ENCODE measurements around the gene FBLN7. TPM values are rescaled to one million over a fixed set of nuclear protein-coding genes. Genes with fewer than 3 reads are reported as not detected.
A peak's percentile ranks its signal among the peaks of the same experiment; 100 is the strongest.

FBLN7 gene
- total and polyA plus RNA-seq, 2 experiments from 2014 or later = 1.6 to 1.7 TPM

GRCh38 chr2:112150447-112150846 is 12.3 kb downstream of the FBLN7 start:
- H3K36me3 ChIP-seq (replicated peaks; ENCODE audit: insufficient read depth, low read depth) = no peaks in the 10 kb centered on the region
- H3K27ac ChIP-seq = peak overlapping the region; percentile 42
- H2AFZ ChIP-seq = no peak overlapping the region
- WGBS (ENCODE audit: low lambda C conversion rate, missing lambda C conversion rate) = 69% methylated on average over 5 of the region's 5 CpGs
- no peaks in the 10 kb centered on the region for H3K27me3 ChIP-seq
- H4K20me1 ChIP-seq (ENCODE audit: insufficient read depth, poor library complexity, severe bottlenecking) = no peaks in the 10 kb centered on the region
- H3K9me2 ChIP-seq (replicated peaks; ENCODE audit: insufficient read depth) = no peaks in the 10 kb centered on the region
- DNase-seq (ENCODE audit: low spot score) = peak; percentile 55
- no peaks in the 10 kb centered on the region for H3K9me3 ChIP-seq (ENCODE audit: low read depth)
- no peak overlapping the region for H3K4me3 ChIP-seq
- TF ChIP-seq EZH2phosphoT487 (IDR thresholded peaks at IDR 0.05; ENCODE audit: low read depth, severe bottlenecking, unreplicated experiment) (no peak), EZH2 (IDR thresholded peaks at IDR 0.05; ENCODE audit: borderline replicate concordance) (no peak)
- TF ChIP-seq, protein P1, sequence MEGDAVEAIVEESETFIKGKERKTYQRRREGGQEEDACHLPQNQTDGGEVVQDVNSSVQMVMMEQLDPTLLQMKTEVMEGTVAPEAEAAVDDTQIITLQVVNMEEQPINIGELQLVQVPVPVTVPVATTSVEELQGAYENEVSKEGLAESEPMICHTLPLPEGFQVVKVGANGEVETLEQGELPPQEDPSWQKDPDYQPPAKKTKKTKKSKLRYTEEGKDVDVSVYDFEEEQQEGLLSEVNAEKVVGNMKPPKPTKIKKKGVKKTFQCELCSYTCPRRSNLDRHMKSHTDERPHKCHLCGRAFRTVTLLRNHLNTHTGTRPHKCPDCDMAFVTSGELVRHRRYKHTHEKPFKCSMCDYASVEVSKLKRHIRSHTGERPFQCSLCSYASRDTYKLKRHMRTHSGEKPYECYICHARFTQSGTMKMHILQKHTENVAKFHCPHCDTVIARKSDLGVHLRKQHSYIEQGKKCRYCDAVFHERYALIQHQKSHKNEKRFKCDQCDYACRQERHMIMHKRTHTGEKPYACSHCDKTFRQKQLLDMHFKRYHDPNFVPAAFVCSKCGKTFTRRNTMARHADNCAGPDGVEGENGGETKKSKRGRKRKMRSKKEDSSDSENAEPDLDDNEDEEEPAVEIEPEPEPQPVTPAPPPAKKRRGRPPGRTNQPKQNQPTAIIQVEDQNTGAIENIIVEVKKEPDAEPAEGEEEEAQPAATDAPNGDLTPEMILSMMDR (IDR thresholded peaks at IDR 0.05; ENCODE audit: poor library complexity) = no peak
- no peaks in the 10 kb centered on the region for H3K79me2 ChIP-seq
- H3K4me1 ChIP-seq (ENCODE audit: insufficient read depth) = no peaks in the 10 kb centered on the region
- H3K4me2 ChIP-seq = no peak overlapping the region

DNA sequence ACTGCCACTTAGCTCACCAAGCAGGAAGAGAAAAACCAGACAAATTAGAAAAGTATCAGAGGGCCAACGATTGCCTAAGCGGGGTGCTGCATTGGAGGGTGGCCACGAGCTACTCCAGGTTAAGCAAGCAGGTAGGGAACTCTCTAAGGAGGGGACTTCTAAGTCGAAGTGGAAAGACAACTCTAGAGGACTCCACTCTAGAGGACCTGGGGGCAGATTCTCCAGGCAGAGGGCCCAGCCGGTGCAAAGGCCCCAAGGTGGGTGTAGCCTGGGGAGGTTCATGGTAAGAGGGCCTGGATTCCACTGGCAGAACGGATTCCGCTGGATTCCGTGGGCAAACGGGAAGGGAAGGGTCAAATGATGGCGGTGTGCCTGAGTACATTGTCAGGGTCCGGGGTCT is 12.7 kb downstream of the FBLN7 start:
- H3K79me2 ChIP-seq = no peaks in the 10 kb centered on the region
- H3K9me2 ChIP-seq (replicated peaks; ENCODE audit: insufficient read depth) = no peaks in the 10 kb centered on the region
- no peaks in the 10 kb centered on the region for H3K36me3 ChIP-seq (replicated peaks; ENCODE audit: insufficient read depth, low read depth)
- no peaks in the 10 kb centered on the region for H3K27me3 ChIP-seq
- no peaks in the 10 kb centered on the region for H3K4me1 ChIP-seq (ENCODE audit: insufficient read depth)
- H3K4me2 ChIP-seq = no peak overlapping the region
- no peaks in the 10 kb centered on the region for H4K20me1 ChIP-seq (ENCODE audit: insufficient read depth, poor library complexity, severe bottlenecking)
- no peak for TF ChIP-seq EZH2phosphoT487 (IDR thresholded peaks at IDR 0.05; ENCODE audit: low read depth, severe bottlenecking, unreplicated experiment)
- TF ChIP-seq EZH2 (IDR thresholded peaks at IDR 0.05; ENCODE audit: borderline replicate concordance) = no peak
- TF ChIP-seq, protein P1 (IDR thresholded peaks at IDR 0.05; ENCODE audit: poor library complexity) = no peak
- H3K4me3 ChIP-seq = no peak overlapping the region
- H3K9me3 ChIP-seq (ENCODE audit: low read depth) = no peaks in the 10 kb centered on the region
- peak overlapping the region; percentile 27 for H3K27ac ChIP-seq
- H2AFZ ChIP-seq = no peak overlapping the region
- 88% methylated on average over 11 of the region's 11 CpGs for WGBS (ENCODE audit: low lambda C conversion rate, missing lambda C conversion rate)
- DNase-seq (ENCODE audit: low spot score) = no peak

DNA sequence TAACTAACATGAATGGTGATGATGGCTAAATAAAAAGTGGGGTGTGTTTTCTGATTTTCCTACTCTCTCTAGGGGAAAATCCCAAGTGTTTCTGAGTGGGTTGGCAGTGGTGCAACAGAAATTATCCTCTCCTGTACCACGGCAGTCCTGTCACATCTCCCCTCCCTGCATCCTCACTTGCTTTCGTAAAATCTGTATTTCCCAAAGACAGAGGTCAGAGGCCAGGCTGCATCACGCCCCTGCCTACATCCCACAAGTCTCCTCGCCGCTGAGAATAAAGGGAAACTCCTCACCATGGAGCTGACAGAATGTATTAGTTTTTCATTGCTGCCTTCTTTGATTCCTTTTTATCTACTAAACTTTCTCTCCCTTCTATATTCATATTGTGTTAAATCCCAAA is 13.1 kb downstream of the FBLN7 start:
- DNase-seq (ENCODE audit: low spot score) = no peak
- Histone ChIP-seq H3K27ac (peak overlapping the region; percentile 27), H2AFZ (no peak overlapping the region)

More for the DNA sequence above, 13.1 kb downstream of the FBLN7 start:
- Histone ChIP-seq H3K79me2 (no peaks in the 10 kb centered on the region), H3K9me3 (ENCODE audit: low read depth) (no peaks in the 10 kb centered on the region), H3K4me3 (no peak overlapping the region), H3K4me1 (ENCODE audit: insufficient read depth) (no peaks in the 10 kb centered on the region), H3K4me2 (no peak overlapping the region), H3K27me3 (no peaks in the 10 kb centered on the region), H3K36me3 (replicated peaks; ENCODE audit: insufficient read depth, low read depth) (no peaks in the 10 kb centered on the region), H4K20me1 (ENCODE audit: insufficient read depth, poor library complexity, severe bottlenecking) (no peaks in the 10 kb centered on the region), H3K9me2 (replicated peaks; ENCODE audit: insufficient read depth) (no peaks in the 10 kb centered on the region)
- WGBS (ENCODE audit: low lambda C conversion rate, missing lambda C conversion rate) = 92% methylated on average over 5 of the region's 5 CpGs
- TF ChIP-seq EZH2phosphoT487 (IDR thresholded peaks at IDR 0.05; ENCODE audit: low read depth, severe bottlenecking, unreplicated experiment) (no peak), EZH2 (IDR thresholded peaks at IDR 0.05; ENCODE audit: borderline replicate concordance) (no peak)
- TF ChIP-seq, protein P1 (IDR thresholded peaks at IDR 0.05; ENCODE audit: poor library complexity) = no peak

All from hepatocyte (in vitro differentiated cells).